ENCODE measurements around the gene FADS6.

DNA sequence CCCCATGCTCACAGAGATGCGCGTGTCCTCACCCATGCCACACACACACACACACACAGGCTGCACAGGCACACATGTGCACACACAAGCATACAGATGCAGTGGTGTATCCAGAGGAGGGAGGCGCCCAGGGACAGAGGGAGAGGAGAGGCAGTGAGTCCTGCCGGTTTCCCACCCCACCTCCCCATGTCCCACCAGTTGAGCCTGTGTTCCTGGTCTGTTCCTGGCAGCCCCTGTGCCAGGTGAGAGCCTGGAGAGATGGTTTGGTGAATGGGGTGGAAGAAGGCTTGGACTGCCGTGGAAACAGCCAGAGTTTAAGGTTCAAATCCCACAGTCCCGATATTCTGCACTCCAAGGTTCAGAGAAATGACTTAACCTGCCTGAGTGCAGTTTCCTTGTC, 10.2 kb upstream of the FADS6 start:
- TF ChIP-seq, protein P1, sequence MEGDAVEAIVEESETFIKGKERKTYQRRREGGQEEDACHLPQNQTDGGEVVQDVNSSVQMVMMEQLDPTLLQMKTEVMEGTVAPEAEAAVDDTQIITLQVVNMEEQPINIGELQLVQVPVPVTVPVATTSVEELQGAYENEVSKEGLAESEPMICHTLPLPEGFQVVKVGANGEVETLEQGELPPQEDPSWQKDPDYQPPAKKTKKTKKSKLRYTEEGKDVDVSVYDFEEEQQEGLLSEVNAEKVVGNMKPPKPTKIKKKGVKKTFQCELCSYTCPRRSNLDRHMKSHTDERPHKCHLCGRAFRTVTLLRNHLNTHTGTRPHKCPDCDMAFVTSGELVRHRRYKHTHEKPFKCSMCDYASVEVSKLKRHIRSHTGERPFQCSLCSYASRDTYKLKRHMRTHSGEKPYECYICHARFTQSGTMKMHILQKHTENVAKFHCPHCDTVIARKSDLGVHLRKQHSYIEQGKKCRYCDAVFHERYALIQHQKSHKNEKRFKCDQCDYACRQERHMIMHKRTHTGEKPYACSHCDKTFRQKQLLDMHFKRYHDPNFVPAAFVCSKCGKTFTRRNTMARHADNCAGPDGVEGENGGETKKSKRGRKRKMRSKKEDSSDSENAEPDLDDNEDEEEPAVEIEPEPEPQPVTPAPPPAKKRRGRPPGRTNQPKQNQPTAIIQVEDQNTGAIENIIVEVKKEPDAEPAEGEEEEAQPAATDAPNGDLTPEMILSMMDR (conservative IDR thresholded peaks at IDR 0.05; ENCODE audit: low read depth in 2 of 2), result no peak
- TF ChIP-seq NANOG (IDR thresholded peaks at IDR 0.05; ENCODE audit: borderline replicate concordance) (no peak), POLR2AphosphoS5 (IDR thresholded peaks at IDR 0.05; ENCODE audit: low read depth) (no peak), EZH2 (IDR thresholded peaks at IDR 0.05; ENCODE audit: low read depth, unreplicated experiment) (no peak)
- TF ChIP-seq, protein P2, sequence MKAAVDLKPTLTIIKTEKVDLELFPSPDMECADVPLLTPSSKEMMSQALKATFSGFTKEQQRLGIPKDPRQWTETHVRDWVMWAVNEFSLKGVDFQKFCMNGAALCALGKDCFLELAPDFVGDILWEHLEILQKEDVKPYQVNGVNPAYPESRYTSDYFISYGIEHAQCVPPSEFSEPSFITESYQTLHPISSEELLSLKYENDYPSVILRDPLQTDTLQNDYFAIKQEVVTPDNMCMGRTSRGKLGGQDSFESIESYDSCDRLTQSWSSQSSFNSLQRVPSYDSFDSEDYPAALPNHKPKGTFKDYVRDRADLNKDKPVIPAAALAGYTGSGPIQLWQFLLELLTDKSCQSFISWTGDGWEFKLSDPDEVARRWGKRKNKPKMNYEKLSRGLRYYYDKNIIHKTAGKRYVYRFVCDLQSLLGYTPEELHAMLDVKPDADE (IDR thresholded peaks at IDR 0.05), result no peak
- TF ChIP-seq, protein P3, sequence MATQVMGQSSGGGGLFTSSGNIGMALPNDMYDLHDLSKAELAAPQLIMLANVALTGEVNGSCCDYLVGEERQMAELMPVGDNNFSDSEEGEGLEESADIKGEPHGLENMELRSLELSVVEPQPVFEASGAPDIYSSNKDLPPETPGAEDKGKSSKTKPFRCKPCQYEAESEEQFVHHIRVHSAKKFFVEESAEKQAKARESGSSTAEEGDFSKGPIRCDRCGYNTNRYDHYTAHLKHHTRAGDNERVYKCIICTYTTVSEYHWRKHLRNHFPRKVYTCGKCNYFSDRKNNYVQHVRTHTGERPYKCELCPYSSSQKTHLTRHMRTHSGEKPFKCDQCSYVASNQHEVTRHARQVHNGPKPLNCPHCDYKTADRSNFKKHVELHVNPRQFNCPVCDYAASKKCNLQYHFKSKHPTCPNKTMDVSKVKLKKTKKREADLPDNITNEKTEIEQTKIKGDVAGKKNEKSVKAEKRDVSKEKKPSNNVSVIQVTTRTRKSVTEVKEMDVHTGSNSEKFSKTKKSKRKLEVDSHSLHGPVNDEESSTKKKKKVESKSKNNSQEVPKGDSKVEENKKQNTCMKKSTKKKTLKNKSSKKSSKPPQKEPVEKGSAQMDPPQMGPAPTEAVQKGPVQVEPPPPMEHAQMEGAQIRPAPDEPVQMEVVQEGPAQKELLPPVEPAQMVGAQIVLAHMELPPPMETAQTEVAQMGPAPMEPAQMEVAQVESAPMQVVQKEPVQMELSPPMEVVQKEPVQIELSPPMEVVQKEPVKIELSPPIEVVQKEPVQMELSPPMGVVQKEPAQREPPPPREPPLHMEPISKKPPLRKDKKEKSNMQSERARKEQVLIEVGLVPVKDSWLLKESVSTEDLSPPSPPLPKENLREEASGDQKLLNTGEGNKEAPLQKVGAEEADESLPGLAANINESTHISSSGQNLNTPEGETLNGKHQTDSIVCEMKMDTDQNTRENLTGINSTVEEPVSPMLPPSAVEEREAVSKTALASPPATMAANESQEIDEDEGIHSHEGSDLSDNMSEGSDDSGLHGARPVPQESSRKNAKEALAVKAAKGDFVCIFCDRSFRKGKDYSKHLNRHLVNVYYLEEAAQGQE (IDR thresholded peaks at IDR 0.05; ENCODE audit: unreplicated experiment), result no peak

Data from GM23338 (cell line).